Endothelial cell of umbilical vein (primary cell): ENCODE data around the gene NT5M. TPM values are rescaled to one million over a fixed set of nuclear protein-coding genes. Genes with fewer than 3 reads are reported as not detected.

ENCODE experiments used
- BruUV-seq: library from RNA; stranded (reverse); fragments of 400-500 nt; replicated peaks from 2 replicates; lab custom pipeline; 2021; lab: Mats Ljungman, UMichigan
- CTCF ChIA-PET: fragments of 300-600, 350-600 bp; sonication (Branson Sonifier 250); formaldehyde crosslinking; loops from one replicate; lab custom pipeline; 2021; ENCODE audit warnings: antibody characterized with exemption, inconsistent platforms; lab: Charles Lee
- POLR2A ChIA-PET: fragments of 300-600, 350-600 bp; sonication (Branson Sonifier 250); formaldehyde crosslinking; loops from one replicate; lab custom pipeline; 2021; ENCODE audit warnings: antibody characterized with exemption, inconsistent platforms; lab: Charles Lee
- DNase-seq: peaks from one replicate; pipeline ENCODE4 v3.0.0-alpha.2; 2011; ENCODE audit warnings: low read depth, low spot score
- FAIRE-seq: peaks from 2 replicates; lab custom pipeline; 2011; peaks lifted over from hg19 to GRCh38; lab: Jason Lieb, UNC
- H2AFZ ChIP-seq: 2 replicates; pipeline ENCODE4 v1.6.0; 2012; ENCODE audit warnings: low read depth, low read length, control low read depth, inconsistent platforms
- H3K27ac ChIP-seq: 2 replicates; pipeline ENCODE4 v1.5.1; 2011; ENCODE audit warnings: low read depth, mild to moderate bottlenecking, control low read depth, low read length, moderate library complexity; ENCODE audit not compliant: insufficient read depth
- H3K27me3 ChIP-seq, 2 experiments: 2 replicates each; pipeline versions ENCODE4 v1.6.0 to v1.6.1; 2011; ENCODE audit warnings: low read length in 2 of 2, mixed read lengths in 1 of 2; ENCODE audit not compliant: control insufficient read depth in 2 of 2, insufficient read depth in 2 of 2
- H3K36me3 ChIP-seq, 2 experiments: 2 replicates in 1 of 2; 3 replicates in 1 of 2; pipeline ENCODE4 v1.5.1; 2011; ENCODE audit warnings: low read length in 2 of 2, mild to moderate bottlenecking in 1 of 2, moderate library complexity in 1 of 2; ENCODE audit not compliant: control insufficient read depth in 2 of 2, insufficient read depth in 2 of 2; ENCODE audit errors: extremely low read depth in 1 of 2
- H3K4me1 ChIP-seq: 3 replicates; pipeline ENCODE4 v1.5.1; 2011; ENCODE audit warnings: mild to moderate bottlenecking, low read length; ENCODE audit not compliant: control insufficient read depth, insufficient read depth; ENCODE audit errors: extremely low read depth
- H3K4me2 ChIP-seq: 2 replicates; pipeline ENCODE4 v1.6.1; 2011; ENCODE audit warnings: low read length, control low read depth, mixed read lengths; ENCODE audit not compliant: insufficient read depth
- H3K4me3 ChIP-seq, 3 experiments: fragments of 200-600 bp in 1 of 3; sonication (generic), shearing (Covaris generic) in 1 of 3; replicated peaks in 1 of 3; 2 replicates each; pipeline ENCODE4 v1.5.1; 2011 to 2016; ENCODE audit warnings: control low read depth in 3 of 3, low read length in 3 of 3, mild to moderate bottlenecking in 2 of 3, inconsistent platforms in 1 of 3, low read depth in 1 of 3, moderate library complexity in 1 of 3; ENCODE audit not compliant: insufficient read depth in 1 of 3
- H3K79me2 ChIP-seq: 2 replicates; pipeline ENCODE4 v1.6.0; 2012; ENCODE audit warnings: low read length, inconsistent platforms; ENCODE audit not compliant: control insufficient read depth, insufficient read depth
- H3K9ac ChIP-seq: replicated peaks from 2 replicates; pipeline ENCODE3; 2011; ENCODE audit warnings: low read length, control low read depth; ENCODE audit not compliant: insufficient read depth; ENCODE audit errors: extremely low read depth
- H3K9me1 ChIP-seq: replicated peaks from 3 replicates; pipeline ENCODE4 v1.6.0; 2011; ENCODE audit warnings: mild to moderate bottlenecking, low read length; ENCODE audit not compliant: control insufficient read depth, insufficient read depth; ENCODE audit errors: extremely low read depth
- H3K9me3 ChIP-seq: replicated peaks from 2 replicates; pipeline ENCODE4 v1.5.1; 2012; ENCODE audit warnings: low read length, inconsistent platforms; ENCODE audit not compliant: control insufficient read depth, insufficient read depth
- H4K20me1 ChIP-seq: replicated peaks from 2 replicates; pipeline ENCODE3; 2011; ENCODE audit warnings: mild to moderate bottlenecking, low read length; ENCODE audit not compliant: control insufficient read depth, insufficient read depth; ENCODE audit errors: extremely low read depth
- CTCF ChIP-seq, 2 donors: IDR thresholded peaks; 1 replicate in 1 of 2; 2 replicates in 1 of 2; pipeline ENCODE4 v1.5.1; 2011; ENCODE audit warnings: low read length in 2 of 2, mild to moderate bottlenecking in 2 of 2, moderate library complexity in 2 of 2, control low read depth in 1 of 2, inconsistent platforms in 1 of 2, low read depth in 1 of 2; ENCODE audit not compliant: insufficient read depth in 1 of 2; ENCODE audit errors: extremely low read depth in 1 of 2
- EZH2 ChIP-seq: IDR thresholded peaks from 2 replicates; pipeline ENCODE4 v1.6.1; 2012; ENCODE audit warnings: borderline replicate concordance, low read depth, mild to moderate bottlenecking, moderate library complexity, low read length, inconsistent platforms; ENCODE audit not compliant: severe bottlenecking
- FOS ChIP-seq: IDR thresholded peaks from 2 replicates; pipeline ENCODE4 v1.6.1; 2011; ENCODE audit warnings: mild to moderate bottlenecking, low read length, moderate library complexity, borderline replicate concordance; ENCODE audit not compliant: insufficient read depth
- GATA2 ChIP-seq: IDR thresholded peaks from 2 replicates; pipeline ENCODE4 v1.7.0; 2011; ENCODE audit warnings: low read depth, mild to moderate bottlenecking, moderate library complexity, mixed read lengths, low read length; ENCODE audit not compliant: insufficient read length, insufficient read depth
- JUN ChIP-seq: IDR thresholded peaks from 2 replicates; pipeline ENCODE4 v1.6.1; 2011; ENCODE audit warnings: borderline replicate concordance, low read depth; ENCODE audit not compliant: insufficient read length, insufficient read depth
- MYC ChIP-seq: IDR thresholded peaks from one replicate; pipeline ENCODE4 v1.6.1; 2011; ENCODE audit warnings: mild to moderate bottlenecking, low read depth, low read length
- POLR2A ChIP-seq: IDR thresholded peaks from 2 replicates; pipeline ENCODE4 v1.6.1; 2012; ENCODE audit warnings: low read depth, mild to moderate bottlenecking, control low read depth, low read length
- dilution Hi-C: fragments of 300-500 bp; cut with MboI; formaldehyde crosslinking; loops from one replicate; pipeline ENCODE4 v1.15.0; 2019; ENCODE audit warnings: low sequenced_read_pairs; ENCODE audit not compliant: extremely low pct_ligation_motif_present
- intact Hi-C: fragments of 100-400 bp; cut with micrococcal nuclease; formaldehyde crosslinking; loops from one replicate; pipeline ENCODE4 v1.10.0; 2022
- polyA plus RNA-seq, 4 experiments: library from polyadenylated mRNA; depleted of rRNA in 3 of 4; stranded (reverse) in 3 of 4; unstranded in 1 of 4; fragments of >200 nt; gene quantifications; 2 replicates each; pipeline versions ENCODE4 v1.2.1 to v1.2.3, GENCODE V29; 2011 to 2012; ENCODE audit warnings: missing spikeins in 1 of 4
- total RNA-seq: library from RNA; stranded (reverse); gene quantifications from 2 replicates; pipeline ENCODE4 v1.2.3, GENCODE V29; 2021
- TF ChIP-seq, protein P1 (sequence below): IDR thresholded peaks from 2 replicates; pipeline ENCODE4 v1.6.1; 2011; ENCODE audit not compliant: insufficient read depth, insufficient read length

Gene NT5M
- total and polyA plus RNA-seq, 2 donors (not counting 3 experiments of a cell fraction or from before 2014, with no cell fraction given), result 0.91 to 3.0 TPM

GRCh38 chr17:17380145-17380925 is 77.2 kb downstream of the NT5M start:
- TF ChIP-seq POLR2A (no peak), MYC (no peak), CTCF (IDR thresholded peaks at IDR 0.05; ENCODE audit: extremely low read depth in 1 of 2, insufficient read depth in 1 of 2, low read depth in 1 of 2, low read length in 2 of 2) (no peak)
- Histone ChIP-seq H4K20me1 (no peaks in the 10 kb centered on the region), H2AFZ (no peak overlapping the region), H3K4me2 (no peak overlapping the region), H3K27ac (no peak overlapping the region), H3K9me1 (no peaks in the 10 kb centered on the region), H3K79me2 (no peaks in the 10 kb centered on the region), H3K36me3 (no peaks in the 10 kb centered on the region), H3K9me3 (no peaks in the 10 kb centered on the region), H3K4me3 (no peak overlapping the region), H3K27me3 (peaks cover 22 to 24% of the 10 kb centered on the region in 2 experiments), H3K9ac (no peak overlapping the region), H3K4me1 (no peaks in the 10 kb centered on the region)
- FAIRE-seq, result no peak
- intact Hi-C loops (no loop called here), dilution Hi-C loops (no loop called here)
- ChIA-PET CTCF (interaction anchor here (0.5 to 0.9 kb wide), 2 partner anchors 117 to 217 kb away, joined by 3 read pairs; no protein-coding TSS in a partner anchor), POLR2A (no interaction called here)
- no TSS peak for BruUV-seq
- DNase-seq, result no peak

- intact Hi-C loops (no loop called here), dilution Hi-C loops (no loop called here)
- Histone ChIP-seq H3K4me1 (no peaks in the 10 kb centered on the region), H2AFZ (no peak overlapping the region), H3K9me1 (no peaks in the 10 kb centered on the region), H3K9me3 (no peaks in the 10 kb centered on the region), H3K79me2 (no peaks in the 10 kb centered on the region), H3K4me2 (no peak overlapping the region), H3K27ac (no peak overlapping the region), H3K4me3 (no peak overlapping the region), H3K27me3 (peaks cover 22% of the 10 kb centered on the region in 2 experiments), H3K9ac (no peak overlapping the region), H4K20me1 (no peaks in the 10 kb centered on the region), H3K36me3 (no peaks in the 10 kb centered on the region)
- POLR2A ChIA-PET, result no interaction called here
- DNase-seq, result no peak
- no peak for FAIRE-seq
- TF ChIP-seq, protein P1, sequence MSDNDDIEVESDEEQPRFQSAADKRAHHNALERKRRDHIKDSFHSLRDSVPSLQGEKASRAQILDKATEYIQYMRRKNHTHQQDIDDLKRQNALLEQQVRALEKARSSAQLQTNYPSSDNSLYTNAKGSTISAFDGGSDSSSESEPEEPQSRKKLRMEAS, result no peak
- TF ChIP-seq EZH2, result no peak
- TF ChIP-seq GATA2, result no peak
- TF ChIP-seq JUN, result no peak
- no peak for TF ChIP-seq FOS
- TF ChIP-seq POLR2A, result no peak
- no peak for TF ChIP-seq MYC
- no TSS peak for BruUV-seq
- CTCF ChIA-PET, result interaction anchor here (0.8 to 1.4 kb wide), 3 partner anchors 15 to 43 kb away, joined by 3 read pairs; no protein-coding TSS in a partner anchor
These were observed 78.4 kb downstream of the NT5M start for GRCh38 chr17:17381446-17382064.
